B cell (primary cell): Measurements from ENCODE around the gene SEMA7A. TPM values are rescaled to one million over a fixed set of nuclear protein-coding genes. Genes with fewer than 3 reads are reported as not detected.
A peak's percentile ranks its signal among the peaks of the same experiment; 100 is the strongest.

Experiments used
- ATAC-seq: fragments of 200-7000 bp; cut with Tn5 transposase; one replicate; pipeline ENCODE4 v1.10.0; 2021; ENCODE audit warnings: low read depth, mild to moderate bottlenecking, moderate number of reproducible peaks, moderate library complexity
- CTCF ChIA-PET: fragments of 350-600 bp; sonication (Branson Sonifier 250); formaldehyde crosslinking; loops from one replicate; lab custom pipeline; 2021; ENCODE audit warnings: antibody characterized with exemption, inconsistent platforms; lab: Charles Lee
- POLR2A ChIA-PET: fragments of 350-600 bp; sonication (Branson Sonifier 250); formaldehyde crosslinking; loops from one replicate; lab custom pipeline; 2021; ENCODE audit warnings: antibody characterized with exemption; lab: Charles Lee
- DNase-seq: peaks from one replicate; pipeline ENCODE4 v3.0.0; 2013
- H2AFZ ChIP-seq: 2 replicates; pipeline ENCODE4 v1.6.1; 2012; ENCODE audit warnings: mild to moderate bottlenecking, low read depth, low read length; ENCODE audit not compliant: insufficient read depth, poor library complexity, severe bottlenecking
- H3K27ac ChIP-seq, 2 donors: 1 replicate in 1 of 2; 2 replicates in 1 of 2; pipeline ENCODE4 v1.5.1; 2012 to 2013; ENCODE audit warnings: low read length in 2 of 2, mild to moderate bottlenecking in 2 of 2, moderate library complexity in 1 of 2
- H3K27me3 ChIP-seq, 4 experiments: fragments of 200-600 bp in 1 of 4; sonication (generic) in 1 of 4; replicated peaks in 1 of 4; 1 replicate in 2 of 4; 2 replicates in 2 of 4; pipeline versions ENCODE4 v1.6.1 to v1.7.0; 2013 to 2016; ENCODE audit warnings: low read length in 3 of 4, mild to moderate bottlenecking in 2 of 4, mixed read lengths in 1 of 4, moderate library complexity in 1 of 4; ENCODE audit not compliant: insufficient read depth in 4 of 4, control insufficient read depth in 3 of 4; ENCODE audit errors: control extremely low read depth in 1 of 4
- H3K36me3 ChIP-seq, 2 experiments: replicated peaks in 1 of 2; 1 replicate in 1 of 2; 2 replicates in 1 of 2; pipeline versions ENCODE4 v1.6.1 to v1.7.1; 2013; ENCODE audit warnings: low read length in 1 of 2; ENCODE audit not compliant: insufficient read depth in 2 of 2, control insufficient read depth in 1 of 2; ENCODE audit errors: control extremely low read depth in 1 of 2, extremely low read depth in 1 of 2
- H3K4me1 ChIP-seq, 2 donors: fragments of 200-600 bp in 1 of 2; sonication (generic) in 1 of 2; 1 replicate in 1 of 2; 2 replicates in 1 of 2; pipeline versions ENCODE4 v1.5.1 to v1.6.1; 2013 to 2017; ENCODE audit warnings: low read length in 2 of 2; ENCODE audit not compliant: control insufficient read depth in 2 of 2, insufficient read depth in 2 of 2
- H3K4me2 ChIP-seq: replicated peaks from 2 replicates; pipeline ENCODE3; 2012; ENCODE audit warnings: mild to moderate bottlenecking, low read depth, low read length; ENCODE audit not compliant: poor library complexity, severe bottlenecking
- H3K4me3 ChIP-seq, 5 experiments: fragments of 200-600 bp in 1 of 5; sonication (generic) in 1 of 5; 1 replicate in 3 of 5; 2 replicates in 2 of 5; pipeline versions ENCODE4 v1.5.1 to v1.7.0; 2011 to 2016; ENCODE audit warnings: low read length in 4 of 5, mild to moderate bottlenecking in 4 of 5, low read depth in 2 of 5, control low read depth in 1 of 5, moderate library complexity in 1 of 5; ENCODE audit not compliant: insufficient read depth in 1 of 5; ENCODE audit errors: control extremely low read depth in 1 of 5, extremely low read depth in 1 of 5
- H3K79me2 ChIP-seq: fragments of 200-600 bp; sonication (generic); one replicate; pipeline ENCODE4 v1.6.0; 2016; ENCODE audit warnings: low read length; ENCODE audit not compliant: control insufficient read depth, insufficient read depth
- H3K9ac ChIP-seq: fragments of 200-600 bp; sonication (generic); 2 replicates; pipeline ENCODE4 v1.6.1; 2017; ENCODE audit warnings: mild to moderate bottlenecking, low read length, moderate library complexity
- H3K9me3 ChIP-seq, 3 donors: one replicate each; pipeline versions ENCODE4 v1.6.1 to v1.7.1; 2013; ENCODE audit warnings: low read length in 2 of 3; ENCODE audit not compliant: control insufficient read depth in 2 of 3, insufficient read depth in 1 of 3; ENCODE audit errors: control extremely low read depth in 1 of 3
- H4K20me1 ChIP-seq: 2 replicates; pipeline ENCODE4 v1.6.0; 2012; ENCODE audit warnings: mild to moderate bottlenecking, low read length; ENCODE audit not compliant: insufficient read depth, control insufficient read depth, poor library complexity, severe bottlenecking
- H3K27ac Mint-ChIP-seq: one replicate; pipeline ENCODE4 v1.8.0; 2021; ENCODE audit warnings: mixed read lengths
- H3K27me3 Mint-ChIP-seq: one replicate; pipeline ENCODE4 v1.8.0; 2021; ENCODE audit warnings: mixed read lengths
- H3K4me1 Mint-ChIP-seq: one replicate; pipeline ENCODE4 v1.8.0; 2021; ENCODE audit warnings: mixed read lengths
- H3K4me3 Mint-ChIP-seq: one replicate; pipeline ENCODE4 v1.8.0; 2021; ENCODE audit warnings: mixed read lengths
- H3K9me3 Mint-ChIP-seq: one replicate; pipeline ENCODE4 v1.8.0; 2022; ENCODE audit warnings: mixed read lengths; ENCODE audit not compliant: insufficient read depth
- CTCF ChIP-seq: fragments of 200-600 bp; IDR thresholded peaks from one replicate; pipeline ENCODE4 v1.8.0; 2022; ENCODE audit warnings: antibody characterized with exemption, mild to moderate bottlenecking
- EZH2 ChIP-seq: IDR thresholded peaks from 2 replicates; pipeline ENCODE4 v1.6.1; 2012; ENCODE audit warnings: borderline replicate concordance, low read depth, mild to moderate bottlenecking, moderate library complexity, low read length; ENCODE audit not compliant: insufficient read depth, poor library complexity, severe bottlenecking
- WGBS: methylation state at CpG from one replicate; pipeline ENCODE4 v1.1.5; 2013; ENCODE audit warnings: missing lambda C conversion rate; ENCODE audit not compliant: insufficient coverage; 5-methylcytosine and 5-hydroxymethylcytosine counted together
- intact Hi-C: fragments of 100-400 bp; cut with micrococcal nuclease; formaldehyde crosslinking; loops from one replicate; pipeline ENCODE4 v1.10.0; 2022
- polyA plus RNA-seq: library from polyadenylated mRNA; depleted of rRNA; stranded (reverse); fragments of >200 nt; gene quantifications from 2 replicates; pipeline ENCODE4 v1.2.3, GENCODE V29; 2012
- total RNA-seq, 2 donors: library from RNA; stranded (reverse); fragments of 120-200 nt in 1 of 2; gene quantifications; 1 replicate in 1 of 2; 2 replicates in 1 of 2; pipeline versions ENCODE4 v1.2.3 to v1.2.4, GENCODE V29; 2013 to 2022

Gene SEMA7A
- total and polyA plus RNA-seq, 2 donors (not counting 1 experiment from before 2014, with no cell fraction given) = 42.0 to 44.2 TPM

- H3K36me3 ChIP-seq = no peaks in the 10 kb centered on the region
- ATAC-seq = no peak
- no peak for DNase-seq
- no peak overlapping the region for H2AFZ ChIP-seq
- H3K27ac ChIP-seq = peak overlapping the region; percentile 96 to 98
- H3K4me3 ChIP-seq = no peak overlapping the region
- H3K4me2 ChIP-seq = peak overlapping the region; percentile 75
- H3K4me1 ChIP-seq = peaks cover 96 to 100% of the 10 kb centered on the region in 2 donors
- H3K9me3 ChIP-seq = peaks cover 0 to 4% (median 0%) of the 10 kb centered on the region in 3 donors
- H3K79me2 ChIP-seq = peaks cover 10% of the 10 kb centered on the region
- TF ChIP-seq CTCF (no peak), EZH2 (no peak)
- H3K9ac ChIP-seq = no peak overlapping the region
- CTCF ChIA-PET = interaction anchor here (5.0 to 6.4 kb wide), 2 partner anchors 13 to 16 kb away, joined by 45 to 49 read pairs; no protein-coding TSS in a partner anchor
- intact Hi-C loops = no loop called here
- no peaks in the 10 kb centered on the region for H3K27me3 Mint-ChIP-seq
- H3K4me3 Mint-ChIP-seq = peak overlapping the region; percentile 78
- no peaks in the 10 kb centered on the region for H4K20me1 ChIP-seq
- POLR2A ChIA-PET = interaction anchor here (8.4 kb wide), 1 partner anchor 13 kb away, joined by 64 read pairs; no protein-coding TSS in a partner anchor
- peak overlapping the region; percentile 97 for H3K27ac Mint-ChIP-seq
- H3K4me1 Mint-ChIP-seq = peaks cover 98% of the 10 kb centered on the region
- WGBS = no CpG with 5 or more reads among the region's 5 CpGs
- H3K27me3 ChIP-seq = no peaks in the 10 kb centered on the region
- H3K9me3 Mint-ChIP-seq = no peaks in the 10 kb centered on the region
These were observed 35.6 kb downstream of the SEMA7A start for GRCh38 chr15:74398183-74398582.

GRCh38 chr15:74397239-74398068 is 36.3 kb downstream of the SEMA7A start:
- 23% methylated on average over 3 of the region's 6 CpGs for WGBS
- H3K27ac Mint-ChIP-seq = peak overlapping the region; percentile 97
- CTCF ChIA-PET = interaction anchor here (0.6 to 6.4 kb wide), 8 partner anchors 8 to 41 kb away, joined by 3 to 49 read pairs (median 5); partner anchors contain the start of gene SEMA7A

More at GRCh38 chr15:74397239-74398068, 36.3 kb downstream of the SEMA7A start:
- H3K27me3 Mint-ChIP-seq = no peaks in the 10 kb centered on the region
- no peaks in the 10 kb centered on the region for H3K9me3 Mint-ChIP-seq
- DNase-seq (peak; percentile 83), ATAC-seq (peak; percentile 51)
- TF ChIP-seq CTCF (no peak), EZH2 (no peak)
- Histone ChIP-seq H3K27ac (peak overlapping the region; percentile 96 to 98), H2AFZ (no peak overlapping the region), H3K36me3 (no peaks in the 10 kb centered on the region), H3K4me1 (peaks cover 95 to 100% of the 10 kb centered on the region in 2 donors), H3K9me3 (peaks cover 0 to 4% (median 0%) of the 10 kb centered on the region in 3 donors), H3K4me2 (peak overlapping the region; percentile 75), H3K27me3 (no peaks in the 10 kb centered on the region), H4K20me1 (no peaks in the 10 kb centered on the region), H3K4me3 (peak overlapping the region in 2 of 5 experiments; percentile 1 to 49), H3K9ac (peak overlapping the region; percentile 55), H3K79me2 (peaks cover 10% of the 10 kb centered on the region)
- intact Hi-C loops = loop anchor here (2.0 kb wide), 2 partner anchors 63 to 379 kb away; partner anchors contain the start of gene UBL7
- H3K4me1 Mint-ChIP-seq = peaks cover 98% of the 10 kb centered on the region
- H3K4me3 Mint-ChIP-seq = peak overlapping the region; percentile 78
- POLR2A ChIA-PET = interaction anchor here (0.7 to 4.6 kb wide), 7 partner anchors 12 to 384 kb away, joined by 3 to 40 read pairs (median 4); partner anchors contain the start of genes CSK and SEMA7A
